Uterus (tissue), 2 donors: ENCODE measurements around the gene LANCL3.

Experiments
- POLR2A ChIP-seq, 2 donors: fragments of 450-650 bp; IDR thresholded peaks; one replicate each; pipeline ENCODE4 v1.6.1; 2016; ENCODE audit warnings: antibody characterized with exemption in 2 of 2, mild to moderate bottlenecking in 1 of 2, moderate library complexity in 1 of 2
- TF ChIP-seq, protein P1 (sequence below), 4 experiments: fragments of 200-600 bp in 2 of 4; fragments of 450-650 bp in 2 of 4; sonication (generic) in 2 of 4; IDR thresholded peaks; one replicate each; pipeline ENCODE4 v1.5.1; 2016 to 2019; ENCODE audit warnings: antibody characterized with exemption in 4 of 4, mild to moderate bottlenecking in 2 of 4, moderate library complexity in 1 of 4

DNA sequence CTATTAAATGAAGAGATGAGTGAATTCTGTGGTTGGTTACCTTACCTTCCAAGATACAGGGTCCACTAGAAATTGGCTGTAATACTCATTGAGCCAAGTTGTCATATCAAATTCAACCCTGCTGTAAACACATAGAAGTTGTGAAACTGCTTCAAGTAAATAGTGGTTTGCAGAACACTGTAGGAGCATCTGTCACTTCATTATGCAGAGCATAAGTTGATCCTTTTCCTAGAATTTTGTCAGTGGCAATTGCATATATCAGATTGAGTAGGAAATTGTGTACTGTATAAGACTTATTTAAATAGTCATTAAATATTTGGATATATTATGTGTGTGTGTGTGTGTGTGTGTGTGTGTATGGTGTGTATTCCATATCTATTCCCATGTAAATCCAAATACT, 105.3 kb downstream of the LANCL3 start:
- TF ChIP-seq, protein P1, sequence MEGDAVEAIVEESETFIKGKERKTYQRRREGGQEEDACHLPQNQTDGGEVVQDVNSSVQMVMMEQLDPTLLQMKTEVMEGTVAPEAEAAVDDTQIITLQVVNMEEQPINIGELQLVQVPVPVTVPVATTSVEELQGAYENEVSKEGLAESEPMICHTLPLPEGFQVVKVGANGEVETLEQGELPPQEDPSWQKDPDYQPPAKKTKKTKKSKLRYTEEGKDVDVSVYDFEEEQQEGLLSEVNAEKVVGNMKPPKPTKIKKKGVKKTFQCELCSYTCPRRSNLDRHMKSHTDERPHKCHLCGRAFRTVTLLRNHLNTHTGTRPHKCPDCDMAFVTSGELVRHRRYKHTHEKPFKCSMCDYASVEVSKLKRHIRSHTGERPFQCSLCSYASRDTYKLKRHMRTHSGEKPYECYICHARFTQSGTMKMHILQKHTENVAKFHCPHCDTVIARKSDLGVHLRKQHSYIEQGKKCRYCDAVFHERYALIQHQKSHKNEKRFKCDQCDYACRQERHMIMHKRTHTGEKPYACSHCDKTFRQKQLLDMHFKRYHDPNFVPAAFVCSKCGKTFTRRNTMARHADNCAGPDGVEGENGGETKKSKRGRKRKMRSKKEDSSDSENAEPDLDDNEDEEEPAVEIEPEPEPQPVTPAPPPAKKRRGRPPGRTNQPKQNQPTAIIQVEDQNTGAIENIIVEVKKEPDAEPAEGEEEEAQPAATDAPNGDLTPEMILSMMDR (IDR thresholded peaks at IDR 0.05), result no peak
- TF ChIP-seq POLR2A (IDR thresholded peaks at IDR 0.05), result no peak
